MM.1S (cell line): ENCODE data around the gene GUCA1A.

Source experiments
- DNase-seq: peaks from one replicate; pipeline ENCODE4 v3.0.0-alpha.2; 2015
- H2AFZ ChIP-seq: fragments of 300-600 bp; sonication (generic); 2 replicates; pipeline ENCODE4 v1.6.0; 2016; ENCODE audit warnings: antibody characterized with exemption, low read length
- H3F3A ChIP-seq: fragments of 300-600 bp; sonication (generic); 2 replicates; pipeline ENCODE4 v1.6.1; 2016; ENCODE audit warnings: mild to moderate bottlenecking, antibody characterized with exemption, low read length, moderate library complexity, mixed read lengths; ENCODE audit not compliant: insufficient read depth
- H3K27ac ChIP-seq: fragments of 300-600 bp; sonication (generic); 2 replicates; pipeline ENCODE4 v1.5.1; 2016; ENCODE audit warnings: mild to moderate bottlenecking, low read length
- H3K27me3 ChIP-seq: fragments of 300-600 bp; sonication (generic); replicated peaks from 2 replicates; pipeline ENCODE4 v1.6.0; 2016; ENCODE audit warnings: low read length; ENCODE audit not compliant: insufficient read depth
- H3K36me3 ChIP-seq: fragments of 300-600 bp; sonication (generic); replicated peaks from 2 replicates; pipeline ENCODE4 v1.6.1; 2016; ENCODE audit warnings: mild to moderate bottlenecking, low read length, mixed read lengths; ENCODE audit not compliant: insufficient read depth
- H3K4me1 ChIP-seq: fragments of 300-600 bp; sonication (generic); 2 replicates; pipeline ENCODE4 v1.6.1; 2016; ENCODE audit warnings: low read length, mixed read lengths
- H3K4me2 ChIP-seq: fragments of 300-600 bp; sonication (generic); 2 replicates; pipeline ENCODE4 v1.6.0; 2016; ENCODE audit warnings: low read depth, low read length
- H3K4me3 ChIP-seq: fragments of 300-600 bp; sonication (generic); 2 replicates; pipeline ENCODE4 v1.5.1; 2016; ENCODE audit warnings: low read length, mixed read lengths
- H3K79me2 ChIP-seq: fragments of 300-600 bp; sonication (generic); 2 replicates; pipeline ENCODE4 v1.6.1; 2016; ENCODE audit warnings: mixed run types, low read length, mixed read lengths
- H3K9ac ChIP-seq: fragments of 300-600 bp; sonication (generic); 2 replicates; pipeline ENCODE4 v1.6.1; 2016; ENCODE audit warnings: low read length, mixed read lengths
- H3K9me2 ChIP-seq: fragments of 300-600 bp; sonication (generic); replicated peaks from 2 replicates; pipeline ENCODE4 v1.6.1; 2016; ENCODE audit warnings: mild to moderate bottlenecking, low read length, mixed read lengths; ENCODE audit not compliant: insufficient read depth
- H3K9me3 ChIP-seq: fragments of 300-600 bp; sonication (generic); replicated peaks from 2 replicates; pipeline ENCODE4 v1.6.1; 2016; ENCODE audit warnings: mild to moderate bottlenecking, low read length, mixed read lengths; ENCODE audit not compliant: insufficient read depth
- H4K20me1 ChIP-seq: fragments of 300-600 bp; sonication (generic); 2 replicates; pipeline ENCODE4 v1.6.1; 2016; ENCODE audit warnings: mild to moderate bottlenecking, low read length, moderate library complexity, mixed read lengths; ENCODE audit not compliant: insufficient read depth
- CTCF ChIP-seq: fragments of 300-600 bp; sonication (generic); IDR thresholded peaks from 2 replicates; pipeline ENCODE4 v1.5.1; 2016; ENCODE audit warnings: antibody characterized with exemption, low read length, mixed read lengths
- EZH2 ChIP-seq: fragments of 300-600 bp; sonication (generic); optimal IDR thresholded peaks from 2 replicates; pipeline ENCODE3; 2017; ENCODE audit warnings: low read depth, mild to moderate bottlenecking, antibody characterized with exemption, low read length, mixed read lengths
- EZH2phosphoT487 ChIP-seq: fragments of 300-600 bp; sonication (generic); IDR thresholded peaks from 2 replicates; pipeline ENCODE4 v1.6.1; 2018; ENCODE audit warnings: antibody characterized with exemption, low read length

The GUCA1A gene

GRCh38 chr6:42225419-42225818 lies 52.3 kb downstream of the GUCA1A start:
- H3K36me3 ChIP-seq = no peaks in the 10 kb centered on the region
- H3K9me3 ChIP-seq = no peaks in the 10 kb centered on the region
- no peak overlapping the region for H3K27ac ChIP-seq
- H3K9ac ChIP-seq = no peak overlapping the region
- H3K4me3 ChIP-seq = no peak overlapping the region
- no peaks in the 10 kb centered on the region for H3F3A ChIP-seq
- no peak overlapping the region for H2AFZ ChIP-seq
- no peaks in the 10 kb centered on the region for H3K4me1 ChIP-seq
- no peak for DNase-seq
- no peaks in the 10 kb centered on the region for H4K20me1 ChIP-seq
- no peaks in the 10 kb centered on the region for H3K79me2 ChIP-seq
- no peak overlapping the region for H3K4me2 ChIP-seq
- no peak for TF ChIP-seq EZH2
- no peak for TF ChIP-seq CTCF
- no peak for TF ChIP-seq EZH2phosphoT487
- H3K27me3 ChIP-seq = no peaks in the 10 kb centered on the region
- H3K9me2 ChIP-seq = no peaks in the 10 kb centered on the region

- TF ChIP-seq EZH2phosphoT487 (no peak), EZH2 (no peak), CTCF (no peak)
- H3K9me2 ChIP-seq = no peaks in the 10 kb centered on the region
These were observed 53.0 kb downstream of the GUCA1A start for GRCh38 chr6:42226161-42226611.

GRCh38 chr6:42226645-42227143 lies 53.5 kb downstream of the GUCA1A start:
- Histone ChIP-seq H4K20me1 (no peaks in the 10 kb centered on the region), H3K79me2 (no peaks in the 10 kb centered on the region), H3K9me3 (no peaks in the 10 kb centered on the region), H3K9ac (no peak overlapping the region), H2AFZ (no peak overlapping the region), H3K4me3 (no peak overlapping the region), H3K27ac (no peak overlapping the region), H3K4me2 (no peak overlapping the region), H3K4me1 (no peaks in the 10 kb centered on the region), H3K27me3 (no peaks in the 10 kb centered on the region), H3K9me2 (no peaks in the 10 kb centered on the region), H3F3A (no peaks in the 10 kb centered on the region), H3K36me3 (no peaks in the 10 kb centered on the region)
- TF ChIP-seq EZH2 (no peak), CTCF (no peak), EZH2phosphoT487 (no peak)
- DNase-seq = no peak

More at GRCh38 chr6:42226161-42226611, 53.0 kb downstream of the GUCA1A start:
- Histone ChIP-seq H2AFZ (no peak overlapping the region), H3K27me3 (no peaks in the 10 kb centered on the region), H3K9me3 (no peaks in the 10 kb centered on the region), H3K4me2 (no peak overlapping the region), H3K4me1 (no peaks in the 10 kb centered on the region), H3K27ac (no peak overlapping the region), H3K4me3 (no peak overlapping the region), H4K20me1 (no peaks in the 10 kb centered on the region), H3K36me3 (no peaks in the 10 kb centered on the region), H3K79me2 (no peaks in the 10 kb centered on the region), H3K9ac (no peak overlapping the region), H3F3A (no peaks in the 10 kb centered on the region)
- no peak for DNase-seq
